K562 (cell line): Measurements from ENCODE around the gene ZZZ3. TPM values are rescaled to one million over a fixed set of nuclear protein-coding genes. Genes with fewer than 3 reads are reported as not detected.
A peak's percentile ranks its signal among the peaks of the same experiment; 100 is the strongest.

Experiments
- ATAC-seq: fragments of 200-7000 bp; cut with Tn5 transposase; 3 replicates; pipeline ENCODE4 v1.9.1; 2020; ENCODE audit warnings: moderate library complexity
- Bru-seq: library from RNA; stranded (reverse); fragments of 400-500 nt; gene quantifications from one replicate; lab custom pipeline; 2021; lab: Mats Ljungman, UMichigan
- BruChase-seq, 2 experiments: library from RNA; stranded (reverse); fragments of 400-500 nt; gene quantifications; one replicate each; lab custom pipeline; 2021; lab: Mats Ljungman, UMichigan
- BruUV-seq: library from RNA; stranded (reverse); fragments of 400-500 nt; replicated peaks from 2 replicates; lab custom pipeline; 2021; lab: Mats Ljungman, UMichigan
- CTCF ChIA-PET: fragments of 300-600 bp; formaldehyde crosslinking; extraction: SDS; loops from one replicate; lab custom pipeline; 2021; ENCODE audit warnings: low intra/inter-chr PET ratio; lab: Yijun Ruan, JAX
- POLR2A ChIA-PET: fragments of 300-600, 350-650 bp; sonication (Branson Sonifier 250); formaldehyde crosslinking; extraction: SDS; loops from one replicate; lab custom pipeline; 2021; ENCODE audit warnings: antibody characterized with exemption, inconsistent platforms; lab: Yijun Ruan, JAX
- DNase-seq, 4 experiments: peaks; one replicate each; pipeline versions ENCODE4 v3.0.0 to v3.0.0-alpha.2; 2011 to 2018; ENCODE audit warnings: low spot score in 3 of 4, mixed read lengths in 3 of 4; ENCODE audit errors: extremely low read depth in 1 of 4
- FAIRE-seq: peaks from 2 replicates; lab custom pipeline; 2011; peaks lifted over from hg19 to GRCh38; lab: Jason Lieb, UNC
- H2AFZ ChIP-seq: 2 replicates; pipeline ENCODE4 v1.6.0; 2011; ENCODE audit warnings: low read depth, low read length, control low read depth, inconsistent platforms
- H3K27ac ChIP-seq: fragments of 200-600 bp; 3 replicates; pipeline ENCODE4 v1.8.0; 2011; ENCODE audit warnings: low read depth, mild to moderate bottlenecking, control low read depth, inconsistent platforms, low read length, moderate library complexity, mixed read lengths; ENCODE audit errors: extremely low read depth
- H3K27me3 ChIP-seq, 2 experiments: fragments of 300-600 bp in 1 of 2; 2 replicates in 1 of 2; 3 replicates in 1 of 2; pipeline versions ENCODE4 v1.6.0 to v1.8.0; 2011; ENCODE audit warnings: inconsistent platforms in 2 of 2, low read length in 2 of 2, mild to moderate bottlenecking in 1 of 2, mixed read lengths in 1 of 2, moderate library complexity in 1 of 2; ENCODE audit not compliant: control insufficient read depth in 2 of 2, insufficient read depth in 2 of 2
- H3K36me3 ChIP-seq: fragments of 300-600 bp; 3 replicates; pipeline ENCODE4 v1.8.0; 2011; ENCODE audit warnings: mild to moderate bottlenecking, low read length, inconsistent platforms; ENCODE audit not compliant: control insufficient read depth, insufficient read depth
- H3K4me1 ChIP-seq, 2 experiments: fragments of 200-600 bp in 1 of 2; replicated peaks in 1 of 2; 2 replicates in 1 of 2; 3 replicates in 1 of 2; pipeline versions ENCODE4 v1.5.1 to v1.8.0; 2011; ENCODE audit warnings: inconsistent platforms in 2 of 2, low read length in 2 of 2, mild to moderate bottlenecking in 1 of 2, mixed read lengths in 1 of 2, moderate library complexity in 1 of 2; ENCODE audit not compliant: control insufficient read depth in 2 of 2, insufficient read depth in 2 of 2
- H3K4me2 ChIP-seq: 2 replicates; pipeline ENCODE4 v1.6.1; 2011; ENCODE audit warnings: low read length, control low read depth, inconsistent platforms, mixed read lengths; ENCODE audit not compliant: insufficient read depth
- H3K4me3 ChIP-seq: fragments of 200-600 bp; sonication (generic), shearing (Covaris generic); 2 replicates; pipeline ENCODE4 v1.5.1; 2016; ENCODE audit warnings: control low read depth, inconsistent platforms
- H3K79me2 ChIP-seq: fragments of 200-600 bp; 3 replicates; pipeline ENCODE4 v1.8.0; 2011; ENCODE audit warnings: low read length, inconsistent platforms; ENCODE audit not compliant: control insufficient read depth, insufficient read depth
- H3K9ac ChIP-seq, 2 experiments: 2 replicates each; pipeline versions ENCODE4 v1.6.0 to v1.6.1; 2011; ENCODE audit warnings: low read depth in 2 of 2, low read length in 2 of 2, control low read depth in 1 of 2, inconsistent platforms in 1 of 2, mild to moderate bottlenecking in 1 of 2, mixed read lengths in 1 of 2; ENCODE audit not compliant: insufficient read depth in 1 of 2
- H3K9me1 ChIP-seq: one replicate; pipeline ENCODE4 v1.6.0; 2011; ENCODE audit warnings: inconsistent platforms, mild to moderate bottlenecking, low read length, moderate library complexity; ENCODE audit not compliant: control insufficient read depth, insufficient read depth
- H3K9me3 ChIP-seq: replicated peaks from 2 replicates; pipeline ENCODE4 v1.5.1; 2011; ENCODE audit warnings: low read depth, low read length, inconsistent platforms; ENCODE audit not compliant: control insufficient read depth, insufficient read depth
- H4K20me1 ChIP-seq: replicated peaks from 2 replicates; pipeline ENCODE4 v1.6.1; 2011; ENCODE audit warnings: low read length, inconsistent platforms, mixed read lengths; ENCODE audit not compliant: control insufficient read depth, insufficient read depth
- CREBBP ChIP-seq: IDR thresholded peaks from one replicate; pipeline ENCODE4 v1.6.1; 2012; ENCODE audit warnings: low read depth, mild to moderate bottlenecking, control low read depth, inconsistent platforms, low read length
- LCOR ChIP-seq: sonication (generic); formaldehyde crosslinking; IDR thresholded peaks from 2 replicates; pipeline ENCODE4 v1.8.0; 2022; ENCODE audit warnings: mild to moderate bottlenecking, missing genetic modification reagents
- NFIC ChIP-seq: fragments of 450-650 bp; IDR thresholded peaks from 2 replicates; pipeline ENCODE4 v1.6.1; 2017; ENCODE audit warnings: mild to moderate bottlenecking, inconsistent platforms
- RBBP5 ChIP-seq: fragments of 200-600 bp; sonication (generic); IDR thresholded peaks from 2 replicates; pipeline ENCODE4 v1.6.1; 2012; ENCODE audit warnings: borderline replicate concordance, mild to moderate bottlenecking, low read length, control low read depth, inconsistent platforms; ENCODE audit not compliant: insufficient read depth, poor library complexity, severe bottlenecking
- RBM39 ChIP-seq: fragments of 200-400 bp; formaldehyde crosslinking; optimal IDR thresholded peaks from 2 replicates; pipeline ENCODE3; 2018; ENCODE audit warnings: low read depth, low read length
- SIN3B ChIP-seq: fragments of 450-650 bp; IDR thresholded peaks from 2 replicates; pipeline ENCODE4 v1.6.1; 2017; ENCODE audit warnings: low read depth, mild to moderate bottlenecking, moderate library complexity
- ZNF146 ChIP-seq: IDR thresholded peaks from one replicate; pipeline ENCODE4 v1.6.1; 2018; ENCODE audit warnings: missing compliant biosample characterization; ENCODE audit not compliant: unreplicated experiment
- ZNF57 ChIP-seq: fragments of 450-650 bp; formaldehyde crosslinking; IDR thresholded peaks from 2 replicates; pipeline ENCODE4 v1.4.0; 2020; ENCODE audit warnings: mild to moderate bottlenecking, moderate library complexity
- ZZZ3 ChIP-seq: fragments of 450-650 bp; IDR thresholded peaks from 2 replicates; pipeline ENCODE4 v1.6.1; 2016; ENCODE audit warnings: antibody characterized with exemption, mild to moderate bottlenecking, moderate library complexity
- WGBS: fragments of 100-300 bp; shearing (Covaris generic); methylation state at CpG from one replicate; pipeline ENCODE4 v1.1.6; 2016; ENCODE audit warnings: low coverage, mixed read lengths; ENCODE audit not compliant: insufficient coverage; ENCODE audit errors: missing lambda C conversion rate; 5-methylcytosine and 5-hydroxymethylcytosine counted together
- in situ Hi-C: fragments of 300-500 bp; cut with MboI; formaldehyde crosslinking; loops from 4 replicates; pipeline ENCODE4 v1.15.0; 2018; ENCODE audit warnings: inconsistent platforms, mixed read lengths
- intact Hi-C: fragments of 100-400 bp; cut with micrococcal nuclease; formaldehyde crosslinking; loops from 2 replicates; pipeline ENCODE4 v1.14.2; 2022
- long read RNA-seq, 3 experiments: library from polyadenylated mRNA in 2 of 3; library from RNA in 1 of 3; unstranded in 2 of 3; stranded (forward) in 1 of 3; transcript quantifications; one replicate each; pipeline ENCODE4 v2.0.0, GENCODE V29; 2019 to 2022
- polyA minus RNA-seq, 3 experiments: library from RNA; depleted of rRNA, polyadenylated mRNA; stranded (reverse); fragments of >200 nt; gene quantifications; 2 replicates each; pipeline ENCODE4 v1.2.3, GENCODE V29; 2011
- polyA plus RNA-seq, 8 experiments: library from polyadenylated mRNA; depleted of rRNA in 4 of 8; stranded (reverse) in 5 of 8; unstranded in 3 of 8; fragments of >200 nt; fragmentation: Nextera tagmentation in 2 of 8; fragmentation: Illumina TruSeq in 1 of 8; extraction: Ambion mirVana in 2 of 8; extraction: Trizol in 1 of 8; gene quantifications; 2 replicates each; pipeline versions ENCODE4 v1.2.1 to v1.2.3, GENCODE V29; 2011 to 2014; ENCODE audit warnings: inconsistent platforms in 1 of 8, missing spikeins in 1 of 8
- total RNA-seq, 7 experiments: library from RNA; depleted of rRNA in 6 of 7; stranded (reverse); fragments of >200 nt in 6 of 7; fragmentation: Illumina TruSeq in 2 of 7; extraction: Trizol in 2 of 7; gene quantifications; 2 replicates each; pipeline versions ENCODE4 v1.2.1 to v1.2.3, GENCODE V29; 2011 to 2021; ENCODE audit warnings: low replicate concordance in 1 of 7
- TF ChIP-seq, protein P1 (sequence below): fragments of 250-450 bp; sonication (Bioruptor Pico); IDR thresholded peaks from 2 replicates; pipeline ENCODE4 v1.5.0; 2022; ENCODE audit warnings: mild to moderate bottlenecking

ZZZ3 gene
- 56.5 and 166 TPM in 2 replicates for total RNA-seq (2011; cell fraction: chromatin; rRNA removed; ENCODE audit: low replicate concordance)
- 27.3 and 49.2 TPM in 2 replicates for total RNA-seq (2011; cell fraction: nucleolus; rRNA removed)
- 115 and 192 TPM in 2 replicates for total RNA-seq (2011; cell fraction: nucleoplasm; rRNA removed)
- total RNA-seq (2014; rRNA removed) (59.3 and 64.0 TPM in 2 replicates), total RNA-seq (2014; rRNA removed; fragmentation: Illumina TruSeq; extraction: Trizol) (60.0 and 63.2 TPM in 2 replicates), total RNA-seq (2015; rRNA removed; fragmentation: Illumina TruSeq; extraction: Trizol) (59.5 and 62.7 TPM in 2 replicates), total RNA-seq (2021) (42.5 and 43.9 TPM in 2 replicates), polyA plus RNA-seq (2011; rRNA removed) (27.1 and 36.7 TPM in 2 replicates), polyA plus RNA-seq (2014; fragmentation: Illumina TruSeq; extraction: Trizol) (30.6 and 32.8 TPM in 2 replicates), polyA plus RNA-seq (2014; fragmentation: Nextera tagmentation; extraction: Ambion mirVana) (10 to 100 TPM; 13.9 to 18.5 TPM), polyA plus RNA-seq (2014; rRNA removed) (28.7 and 37.2 TPM in 2 replicates), polyA minus RNA-seq (2011; rRNA and poly(A)+ RNA removed) (79.6 and 85.2 TPM in 2 replicates), Bru-seq, nascent RNA (percentile 88 among the genes with signal in this experiment), BruChase-seq, experiment 1, labeled RNA remaining after a 2-hour chase (percentile 92 among the genes with signal in this experiment), BruChase-seq, experiment 2, labeled RNA remaining after a 6-hour chase (percentile 88 among the genes with signal in this experiment)
- polyA plus RNA-seq (2011; cell fraction: cytosol; rRNA removed) = 10.5 and 19.1 TPM in 2 replicates
- 23.6 and 25.9 TPM in 2 replicates for polyA plus RNA-seq (2011; cell fraction: nucleus; rRNA removed)
- polyA plus RNA-seq (2012) = 21.0 and 24.2 TPM in 2 replicates
- polyA minus RNA-seq (2011; cell fraction: cytosol; rRNA and poly(A)+ RNA removed) = 29.5 and 30.7 TPM in 2 replicates
- 56.1 and 75.1 TPM in 2 replicates for polyA minus RNA-seq (2011; cell fraction: nucleus; rRNA and poly(A)+ RNA removed)
- long read RNA-seq, experiment 1, full-length matches to known transcripts = 12 of 169 reads
- long read RNA-seq, experiment 1, partial matches to known transcripts = 13 of 169 reads
- long read RNA-seq, experiment 1, other reads (novel, unspliced or antisense) = 144 of 169 reads
- long read RNA-seq, experiment 2, full-length matches to known transcripts = 1 of 21 reads
- long read RNA-seq, experiment 2, partial matches to known transcripts = 5 of 21 reads
- long read RNA-seq, experiment 2, other reads (novel, unspliced or antisense) = 15 of 21 reads
- long read RNA-seq, experiment 3, full-length matches to known transcripts = 3 of 15 reads
- long read RNA-seq, experiment 3, partial matches to known transcripts = 2 of 15 reads
- long read RNA-seq, experiment 3, other reads (novel, unspliced or antisense) = 10 of 15 reads

DNA sequence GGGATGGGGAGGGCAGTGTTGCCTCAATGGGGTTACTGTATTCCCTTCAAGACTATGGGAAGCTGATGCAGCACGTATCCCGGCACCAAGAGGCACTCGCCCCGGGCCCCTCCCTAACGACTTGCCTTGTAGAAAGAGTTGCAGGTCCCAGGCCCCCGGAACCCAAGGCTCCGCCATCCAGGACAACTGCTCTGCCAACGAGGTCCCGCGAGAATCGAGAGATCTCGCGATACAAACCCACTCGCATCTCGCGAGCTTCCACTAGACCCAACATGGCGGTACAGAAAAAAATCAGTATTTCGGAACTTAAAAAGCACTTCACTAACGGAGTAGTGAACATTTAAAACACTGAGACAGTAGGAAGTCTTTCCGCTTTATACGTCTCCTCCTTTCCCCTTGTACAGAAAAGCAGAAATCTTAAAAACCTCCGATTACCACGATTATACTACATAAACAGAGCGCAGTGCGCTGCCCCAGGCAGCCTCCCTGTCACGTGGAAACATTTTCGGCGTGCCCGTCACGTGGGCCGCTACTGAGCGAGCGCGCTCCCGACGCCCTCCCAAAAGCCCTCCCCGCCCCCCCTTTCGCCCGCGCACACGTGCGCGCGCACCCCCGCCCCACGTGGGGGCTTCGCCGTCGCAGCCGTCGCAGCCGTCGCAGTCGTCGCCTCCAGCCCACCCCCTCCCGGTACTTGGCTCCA lies at the start of gene ZZZ3:
ZZZ3 (minus strand) TSS at position 199 of the 700 bp plus-strand sequence. CDS start 49,304 bp downstream, outside the sequence.
- in situ Hi-C loops = no loop called here
- Histone ChIP-seq H3K79me2 (peaks cover 49% of the 10 kb centered on the region), H3K27ac (peak within 1 kb of the TSS; percentile 96), H3K4me1 (peaks cover 5 to 7% of the 10 kb centered on the region in 2 experiments), H2AFZ (peak within 1 kb of the TSS; percentile 100), H3K27me3 (no peaks in the 10 kb centered on the region), H3K4me3 (peak within 1 kb of the TSS; percentile 66), H3K9ac (peak within 1 kb of the TSS; percentile 96 to 98), H3K9me1 (no peaks in the 10 kb centered on the region), H3K4me2 (peak within 1 kb of the TSS; percentile 98), H3K9me3 (no peaks in the 10 kb centered on the region), H3K36me3 (peaks cover 4% of the 10 kb centered on the region; the same call in 1 of the 3 replicates), H4K20me1 (no peaks in the 10 kb centered on the region; the same call in 1 of the 2 replicates)
- peak; percentile 82 to 96 (median 92) for DNase-seq
- ChIA-PET CTCF (no interaction called here), POLR2A (interaction anchor here (0.7 to 1.7 kb wide), 5 partner anchors 8 to 48 kb away, joined by 3 to 11 read pairs (median 5); no protein-coding TSS in a partner anchor)
- intact Hi-C loops = loop anchor here (1.0 to 5.0 kb wide), 6 partner anchors 90 to 1895 kb away; partner anchors contain the start of genes FUBP1 and RABGGTB
- BruUV-seq = no TSS peak
- peak; percentile 77 for ATAC-seq
- peak; percentile 93 for FAIRE-seq
- WGBS = under 1% methylated on average over 22 of the region's 56 CpGs
- peak; percentile 96 for TF ChIP-seq SIN3B
- TF ChIP-seq CREBBP = no peak
- no peak for TF ChIP-seq RBM39
- TF ChIP-seq NFIC = no peak; the same call in none of the 2 replicates
- TF ChIP-seq, protein P1, sequence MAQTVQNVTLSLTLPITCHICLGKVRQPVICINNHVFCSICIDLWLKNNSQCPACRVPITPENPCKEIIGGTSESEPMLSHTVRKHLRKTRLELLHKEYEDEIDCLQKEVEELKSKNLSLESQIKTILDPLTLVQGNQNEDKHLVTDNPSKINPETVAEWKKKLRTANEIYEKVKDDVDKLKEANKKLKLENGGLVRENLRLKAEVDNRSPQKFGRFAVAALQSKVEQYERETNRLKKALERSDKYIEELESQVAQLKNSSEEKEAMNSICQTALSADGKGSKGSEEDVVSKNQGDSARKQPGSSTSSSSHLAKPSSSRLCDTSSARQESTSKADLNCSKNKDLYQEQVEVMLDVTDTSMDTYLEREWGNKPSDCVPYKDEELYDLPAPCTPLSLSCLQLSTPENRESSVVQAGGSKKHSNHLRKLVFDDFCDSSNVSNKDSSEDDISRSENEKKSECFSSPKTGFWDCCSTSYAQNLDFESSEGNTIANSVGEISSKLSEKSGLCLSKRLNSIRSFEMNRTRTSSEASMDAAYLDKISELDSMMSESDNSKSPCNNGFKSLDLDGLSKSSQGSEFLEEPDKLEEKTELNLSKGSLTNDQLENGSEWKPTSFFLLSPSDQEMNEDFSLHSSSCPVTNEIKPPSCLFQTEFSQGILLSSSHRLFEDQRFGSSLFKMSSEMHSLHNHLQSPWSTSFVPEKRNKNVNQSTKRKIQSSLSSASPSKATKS (CRISPR knock-in tag) = no peak
- TF ChIP-seq LCOR (CRISPR knock-in tag) = peak; percentile 89; the same call in 1 of the 2 replicates
- peak; percentile 42 for TF ChIP-seq RBBP5
- TF ChIP-seq ZZZ3 = peak; percentile 44; the same call in 1 of the 2 replicates
- no peak for TF ChIP-seq ZNF146
- TF ChIP-seq ZNF57 (CRISPR knock-in tag) = no peak
